GM23338 (cell line): ENCODE measurements around the gene NKX2-4.
"Not testable (repeated sequence)": the region's sequence is repeated elsewhere in the genome, so short reads cannot be mapped to it uniquely, and the experiment has no call there.

Experiments
- CREB1 ChIP-seq: fragments of 250-450 bp; sonication (Bioruptor Pico); IDR thresholded peaks from 2 replicates; pipeline ENCODE4 v1.5.0; 2020; ENCODE audit warnings: low read depth, mild to moderate bottlenecking, moderate library complexity
- CTCF ChIP-seq, 2 experiments: fragments of 200-600 bp in 1 of 2; sonication (generic) in 1 of 2; conservative IDR thresholded peaks; 2 replicates each; pipeline versions ENCODE4 v1.5.1 to v1.6.1; 2016 to 2017; ENCODE audit warnings: antibody characterized with exemption in 2 of 2, low read depth in 2 of 2, mild to moderate bottlenecking in 2 of 2, moderate library complexity in 1 of 2
- EZH2 ChIP-seq: fragments of 200-600 bp; sonication (generic); IDR thresholded peaks from one replicate; pipeline ENCODE4 v1.8.0; 2017; ENCODE audit warnings: antibody characterized with exemption, mild to moderate bottlenecking, low read depth; ENCODE audit not compliant: unreplicated experiment
- POLR2AphosphoS5 ChIP-seq: IDR thresholded peaks from 2 replicates; pipeline ENCODE4 v1.6.1; 2016; ENCODE audit warnings: antibody characterized with exemption, low read depth

- TF ChIP-seq CTCF (conservative IDR thresholded peaks at IDR 0.05; ENCODE audit: low read depth in 2 of 2); CREB1 (CRISPR knock-in tag); POLR2AphosphoS5; EZH2: not testable (repeated sequence)
Measured at GRCh38 chr20:21423712-21424111, 26.4 kb upstream of the NKX2-4 start.
